C4-2B (cell line): ENCODE results near the gene EFNB3.

ENCODE experiments used
- H3K27ac ChIP-seq: fragments of 450-650 bp; 2 replicates; pipeline ENCODE4 v1.5.1; 2017
- ZFX ChIP-seq: fragments of 450-650 bp; IDR thresholded peaks from 2 replicates; pipeline ENCODE4 v1.6.1; 2017
- TF ChIP-seq, protein P1 (sequence below): fragments of 450-650 bp; conservative IDR thresholded peaks from 2 replicates; pipeline ENCODE4 v1.5.1; 2017; ENCODE audit warnings: mild to moderate bottlenecking

EFNB3 gene

DNA sequence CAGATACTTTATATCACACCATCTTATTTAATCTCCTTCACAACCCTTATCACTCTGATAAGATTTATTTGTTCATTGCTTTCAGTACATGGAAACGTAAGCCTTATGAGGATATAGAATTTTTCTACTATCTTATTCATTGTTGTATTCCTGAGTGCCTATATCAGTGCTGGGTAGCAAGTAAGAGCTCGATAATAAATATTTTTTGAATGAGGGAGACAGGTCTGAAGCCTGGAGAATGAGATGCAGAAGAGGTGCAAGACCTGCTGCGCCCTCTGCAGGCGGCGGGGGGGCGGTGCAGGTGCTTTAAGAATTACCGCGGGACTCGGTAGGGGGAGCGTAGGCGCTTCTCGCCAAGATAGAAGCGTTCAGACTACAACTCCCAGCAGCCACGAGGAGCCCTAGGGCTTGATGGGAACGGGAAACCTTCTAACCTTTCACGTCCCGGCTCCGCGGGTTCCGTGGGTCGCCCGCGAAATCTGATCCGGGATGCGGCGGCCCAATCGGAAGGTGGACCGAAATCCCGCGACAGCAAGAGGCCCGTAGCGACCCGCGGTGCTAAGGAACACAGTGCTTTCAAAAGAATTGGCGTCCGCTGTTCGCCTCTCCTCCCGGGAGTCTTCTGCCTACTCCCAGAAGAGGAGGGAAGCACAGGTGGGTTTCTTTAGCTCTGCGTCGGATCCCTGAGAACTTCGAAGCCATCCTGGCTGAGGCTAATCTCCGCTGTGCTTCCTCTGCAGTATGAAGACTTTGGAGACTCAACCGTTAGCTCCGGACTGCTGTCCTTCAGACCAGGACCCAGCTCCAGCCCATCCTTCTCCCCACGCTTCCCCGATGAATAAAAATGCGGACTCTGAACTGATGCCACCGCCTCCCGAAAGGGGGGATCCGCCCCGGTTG is 16.8 kb upstream of the EFNB3 start, which contains the start of gene WRAP53:
WRAP53 (plus strand) TSS at position 570 of the 900 bp plus-strand sequence; CDS start at position 742, 172 bp downstream.
- peak within 1 kb of the TSS; percentile 98 for H3K27ac ChIP-seq
- no peak for TF ChIP-seq ZFX
- TF ChIP-seq, protein P1, sequence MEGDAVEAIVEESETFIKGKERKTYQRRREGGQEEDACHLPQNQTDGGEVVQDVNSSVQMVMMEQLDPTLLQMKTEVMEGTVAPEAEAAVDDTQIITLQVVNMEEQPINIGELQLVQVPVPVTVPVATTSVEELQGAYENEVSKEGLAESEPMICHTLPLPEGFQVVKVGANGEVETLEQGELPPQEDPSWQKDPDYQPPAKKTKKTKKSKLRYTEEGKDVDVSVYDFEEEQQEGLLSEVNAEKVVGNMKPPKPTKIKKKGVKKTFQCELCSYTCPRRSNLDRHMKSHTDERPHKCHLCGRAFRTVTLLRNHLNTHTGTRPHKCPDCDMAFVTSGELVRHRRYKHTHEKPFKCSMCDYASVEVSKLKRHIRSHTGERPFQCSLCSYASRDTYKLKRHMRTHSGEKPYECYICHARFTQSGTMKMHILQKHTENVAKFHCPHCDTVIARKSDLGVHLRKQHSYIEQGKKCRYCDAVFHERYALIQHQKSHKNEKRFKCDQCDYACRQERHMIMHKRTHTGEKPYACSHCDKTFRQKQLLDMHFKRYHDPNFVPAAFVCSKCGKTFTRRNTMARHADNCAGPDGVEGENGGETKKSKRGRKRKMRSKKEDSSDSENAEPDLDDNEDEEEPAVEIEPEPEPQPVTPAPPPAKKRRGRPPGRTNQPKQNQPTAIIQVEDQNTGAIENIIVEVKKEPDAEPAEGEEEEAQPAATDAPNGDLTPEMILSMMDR = peak; percentile 100

- peak overlapping the region; percentile 77 for H3K27ac ChIP-seq
- no peak for TF ChIP-seq ZFX
- TF ChIP-seq, protein P1 = no peak
Measured at GRCh38 chr17:7688808-7689316, 16.1 kb upstream of the EFNB3 start.

GRCh38 chr17:7695586-7695985 is 9.4 kb upstream of the EFNB3 start:
- no peak overlapping the region for H3K27ac ChIP-seq
- TF ChIP-seq, protein P1 = no peak
- TF ChIP-seq ZFX = no peak

DNA sequence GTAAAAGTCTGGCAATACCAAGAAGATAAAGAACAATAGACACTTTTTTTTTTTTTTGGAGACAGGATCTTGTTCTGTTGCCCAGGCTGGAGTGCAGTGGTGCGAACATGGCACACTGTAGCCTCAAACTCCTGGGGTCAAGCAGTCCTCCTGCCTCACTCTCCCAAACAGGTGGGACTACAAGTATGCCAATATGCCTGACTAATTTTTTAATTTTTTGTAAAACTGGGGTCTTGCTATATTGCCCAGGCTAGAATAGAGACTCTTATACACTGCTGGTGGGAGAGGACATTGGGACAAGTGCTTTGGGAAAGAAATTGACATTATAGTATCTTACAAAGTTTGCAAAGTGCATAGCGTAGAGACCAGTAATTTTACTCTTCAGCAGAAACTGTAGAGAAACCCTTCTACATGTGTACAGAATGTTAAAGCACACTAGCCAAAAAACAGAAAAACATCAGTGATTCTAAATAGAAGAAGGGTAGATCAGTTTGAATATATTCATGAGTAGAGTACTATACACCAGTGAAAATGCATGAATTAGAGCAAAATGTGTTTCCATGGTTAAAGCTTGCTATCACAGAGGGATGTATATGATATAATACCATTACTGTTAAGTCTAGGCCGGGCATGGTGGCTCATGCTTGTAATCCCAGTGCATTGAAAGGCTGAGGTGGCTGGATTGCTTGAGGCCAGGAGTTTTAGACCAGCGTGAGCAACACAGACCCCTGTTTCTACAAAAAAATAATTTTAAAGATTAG is 7.0 kb upstream of the EFNB3 start:
- TF ChIP-seq ZFX = no peak
- TF ChIP-seq, protein P1 = no peak
- H3K27ac ChIP-seq = no peak overlapping the region

GRCh38 chr17:7700510-7700909 is 4.5 kb upstream of the EFNB3 start:
- TF ChIP-seq, protein P1 = no peak
- no peak for TF ChIP-seq ZFX

DNA sequence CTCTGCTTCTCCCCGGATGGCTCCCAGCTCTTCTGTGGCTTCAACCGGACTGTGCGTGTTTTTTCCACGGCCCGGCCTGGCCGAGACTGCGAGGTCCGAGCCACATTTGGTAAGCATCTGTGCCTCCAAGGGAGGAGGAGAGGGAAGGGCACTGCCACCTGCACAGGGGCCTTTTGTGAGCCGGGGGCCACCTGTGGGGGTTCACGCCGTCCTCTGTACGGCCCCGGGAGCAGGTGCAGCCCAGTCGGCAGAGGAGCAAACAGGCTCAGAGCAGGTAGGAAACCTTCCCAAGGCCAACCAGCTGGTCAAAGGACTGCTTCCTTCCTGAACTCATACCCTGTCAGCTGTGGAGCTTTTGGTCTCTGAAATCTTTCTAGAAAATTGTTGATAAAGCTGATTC is 3.3 kb upstream of the EFNB3 start:
- TF ChIP-seq ZFX = no peak
- TF ChIP-seq, protein P1 = no peak

More at GRCh38 chr17:7700510-7700909, 4.5 kb upstream of the EFNB3 start:
- no peak overlapping the region for H3K27ac ChIP-seq

More for the DNA sequence above, 3.3 kb upstream of the EFNB3 start:
- no peak overlapping the region for H3K27ac ChIP-seq
